Renal cortex interstitium (tissue), 11 donors: Measurements from ENCODE around the gene SRRM2. TPM values are rescaled to one million over a fixed set of nuclear protein-coding genes. Genes with fewer than 3 reads are reported as not detected.

Experiments used
- DNase-seq, 11 donors: peaks; one replicate each; pipeline ENCODE4 v3.0.0-alpha.2; 2013; ENCODE audit warnings: low read depth in 9 of 11, low spot score in 4 of 11; ENCODE audit errors: extremely low read depth in 1 of 11
- polyA plus RNA-seq, 3 donors: library from polyadenylated mRNA; unstranded; fragments of 120-200 nt; gene quantifications; one replicate each; pipeline ENCODE4 v1.2.1, GENCODE V29; 2013; ENCODE audit not compliant: insufficient read length in 3 of 3

Gene SRRM2
- polyA plus RNA-seq, 3 donors = 619 to 902 (median 689) TPM

- DNase-seq = no peak
Observed at GRCh38 chr16:2779151-2779920, 26.9 kb downstream of the SRRM2 start.

DNA sequence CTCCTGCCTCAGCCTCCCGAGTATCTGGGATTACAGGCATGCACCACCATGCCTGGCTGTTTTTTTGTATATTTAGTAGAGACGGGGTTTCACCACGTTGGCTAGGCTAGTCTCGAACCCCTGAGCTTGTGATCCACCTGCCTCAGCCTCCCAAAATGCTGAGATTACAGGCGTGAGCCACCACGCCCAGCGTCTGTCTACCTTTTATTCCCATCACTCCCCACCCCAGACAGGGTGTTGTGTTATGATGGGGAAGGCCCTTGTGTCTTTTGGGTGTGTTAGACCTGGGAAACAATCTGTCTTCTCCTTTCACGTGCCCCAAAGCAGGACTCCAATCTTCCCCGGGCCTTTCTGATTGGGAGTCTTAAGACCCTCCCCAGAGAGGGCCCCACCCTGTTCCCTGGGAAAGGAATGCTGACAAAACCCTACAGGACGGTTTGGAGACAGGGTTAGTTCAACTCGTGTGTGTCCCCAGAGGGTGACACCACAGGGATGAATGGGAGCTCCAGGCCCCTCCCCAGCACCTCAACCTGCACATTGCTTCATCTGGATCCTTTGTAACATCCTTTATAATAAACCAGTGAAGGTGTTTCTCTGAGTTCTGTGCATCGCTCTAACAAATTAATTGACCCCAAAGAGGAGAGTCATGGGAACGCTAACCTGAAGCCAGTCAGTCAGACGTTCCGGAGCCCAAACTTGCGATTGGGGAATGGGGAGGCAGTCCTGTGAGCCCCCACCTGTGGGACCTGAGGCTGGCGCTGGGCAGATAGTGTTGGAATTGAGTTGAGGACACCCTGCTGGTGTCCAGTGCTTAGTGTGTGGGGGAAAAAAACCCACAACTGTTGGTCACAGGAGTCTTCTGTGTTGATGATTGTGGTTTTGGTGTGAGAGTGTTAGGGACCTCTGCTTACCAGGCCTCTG lies 27.8 kb downstream of the SRRM2 start:
- DNase-seq = no peak

DNA sequence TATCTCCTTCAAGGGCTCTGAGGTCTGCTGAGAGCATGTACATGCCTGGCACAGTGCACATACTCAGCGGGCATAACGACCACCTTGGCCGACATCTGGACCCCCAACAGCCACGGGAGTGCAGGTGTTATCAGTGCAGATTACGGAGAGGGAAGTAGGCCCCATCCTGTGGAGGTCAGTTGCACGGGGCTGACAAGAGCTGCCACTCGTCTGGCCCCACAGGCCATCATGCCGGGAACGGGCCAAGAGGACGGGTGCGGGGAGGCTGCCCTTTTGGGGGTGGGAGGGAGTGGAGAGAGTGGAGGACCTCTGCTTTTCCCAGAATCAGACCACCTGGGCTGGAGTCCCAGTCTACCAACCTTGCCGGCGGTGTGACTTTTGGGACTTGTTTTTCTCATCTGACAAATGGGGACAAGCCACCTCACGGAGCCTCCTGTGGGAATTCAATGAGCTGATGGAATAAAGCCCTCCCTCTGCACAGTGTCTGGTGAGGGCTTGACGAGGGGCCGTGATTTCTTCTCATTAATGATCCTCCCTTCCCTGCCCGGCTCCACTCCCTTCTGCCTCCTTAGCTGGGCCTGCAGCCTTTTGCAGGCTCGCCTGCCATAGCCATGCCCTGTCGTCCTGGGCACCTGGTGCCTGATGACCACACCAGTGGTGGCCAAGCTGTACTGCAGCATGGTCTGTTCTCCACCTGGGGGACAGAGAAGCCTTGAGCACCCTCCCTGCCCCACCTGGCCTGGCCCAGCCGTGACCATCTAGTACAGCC lies 30.3 kb downstream of the SRRM2 start:
- no peak for DNase-seq

GRCh38 chr16:2783581-2784357 lies 31.3 kb downstream of the SRRM2 start:
- DNase-seq = no peak

DNA sequence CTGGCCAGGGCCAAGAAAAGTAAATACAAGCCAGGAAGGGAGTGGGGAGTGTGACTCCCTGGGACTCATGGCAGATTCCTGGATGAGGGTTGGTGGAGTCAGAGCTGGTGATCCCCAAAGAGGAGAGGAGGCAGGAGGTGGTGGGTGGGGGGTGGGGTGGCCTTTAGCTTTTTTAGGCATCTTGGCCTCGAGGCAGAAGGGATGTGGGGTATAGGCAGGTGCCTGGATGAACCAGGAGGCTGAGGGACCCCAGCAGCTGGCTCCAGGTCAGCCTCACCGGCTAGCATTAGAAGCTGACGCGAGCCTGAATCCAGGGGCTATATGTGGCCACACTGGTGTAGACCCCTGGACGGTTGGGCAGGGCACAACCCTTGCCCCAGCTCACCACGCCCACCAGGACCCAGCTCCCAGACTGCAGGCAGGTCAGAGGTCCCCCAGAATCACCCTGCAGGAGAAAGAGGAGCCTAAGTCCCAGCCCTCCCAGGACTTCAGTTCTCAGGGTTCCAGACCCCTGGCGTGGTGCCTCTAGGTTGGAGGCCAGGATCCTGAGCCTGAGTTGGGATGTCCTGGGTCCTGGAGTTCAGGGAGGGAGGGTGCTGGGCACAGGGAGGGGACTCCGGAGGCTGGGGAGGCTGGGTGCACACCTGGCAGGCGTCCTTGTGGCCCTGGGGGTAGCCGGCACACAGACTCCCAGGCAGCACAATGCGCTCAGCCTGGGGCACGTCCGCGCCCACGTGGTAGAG lies 32.1 kb downstream of the SRRM2 start:
- no peak for DNase-seq

DNA sequence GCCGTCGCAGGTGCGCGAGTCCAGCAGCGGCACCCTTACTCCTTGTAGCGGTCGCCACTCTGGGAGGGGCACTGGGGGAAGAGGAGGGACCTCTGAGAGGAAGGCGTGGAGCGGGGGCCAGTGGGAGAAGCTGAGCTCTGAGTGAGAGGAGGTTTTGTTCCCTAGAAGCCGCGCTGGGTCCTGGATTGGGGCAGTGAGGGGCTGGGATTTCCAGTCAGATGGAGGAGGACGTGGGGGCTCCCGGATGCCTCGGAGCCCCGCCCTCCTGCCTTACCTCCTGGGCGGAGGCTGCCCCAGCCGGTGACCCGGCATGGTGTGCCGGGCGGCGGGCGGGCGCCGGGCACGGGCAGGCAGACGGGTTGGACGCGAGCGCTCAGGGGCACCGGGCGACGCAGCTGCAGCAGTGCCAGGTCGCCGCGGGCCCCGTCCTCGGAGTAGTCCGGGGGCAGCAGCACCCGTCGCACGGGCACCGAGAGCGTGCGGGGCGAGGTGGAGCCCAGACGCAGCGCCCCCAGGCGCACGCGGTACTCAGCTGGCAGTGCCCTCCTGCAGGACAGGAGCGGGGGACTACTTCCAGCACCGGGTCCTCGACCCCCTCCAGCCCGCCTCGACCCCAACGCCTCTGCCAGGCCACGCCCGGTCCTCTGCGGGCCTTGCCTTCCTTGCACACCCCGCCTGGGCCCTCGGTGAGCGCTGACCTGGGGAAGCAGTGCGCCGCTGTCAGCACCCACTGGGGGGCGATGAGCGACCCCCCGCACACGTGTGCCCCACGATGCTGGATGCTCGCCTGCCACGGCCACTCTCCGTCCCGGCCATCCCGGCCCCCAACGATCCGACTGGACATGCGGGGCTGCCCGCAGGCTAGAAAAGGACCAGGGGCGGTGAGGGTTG lies 32.9 kb downstream of the SRRM2 start:
- DNase-seq = no peak

DNA sequence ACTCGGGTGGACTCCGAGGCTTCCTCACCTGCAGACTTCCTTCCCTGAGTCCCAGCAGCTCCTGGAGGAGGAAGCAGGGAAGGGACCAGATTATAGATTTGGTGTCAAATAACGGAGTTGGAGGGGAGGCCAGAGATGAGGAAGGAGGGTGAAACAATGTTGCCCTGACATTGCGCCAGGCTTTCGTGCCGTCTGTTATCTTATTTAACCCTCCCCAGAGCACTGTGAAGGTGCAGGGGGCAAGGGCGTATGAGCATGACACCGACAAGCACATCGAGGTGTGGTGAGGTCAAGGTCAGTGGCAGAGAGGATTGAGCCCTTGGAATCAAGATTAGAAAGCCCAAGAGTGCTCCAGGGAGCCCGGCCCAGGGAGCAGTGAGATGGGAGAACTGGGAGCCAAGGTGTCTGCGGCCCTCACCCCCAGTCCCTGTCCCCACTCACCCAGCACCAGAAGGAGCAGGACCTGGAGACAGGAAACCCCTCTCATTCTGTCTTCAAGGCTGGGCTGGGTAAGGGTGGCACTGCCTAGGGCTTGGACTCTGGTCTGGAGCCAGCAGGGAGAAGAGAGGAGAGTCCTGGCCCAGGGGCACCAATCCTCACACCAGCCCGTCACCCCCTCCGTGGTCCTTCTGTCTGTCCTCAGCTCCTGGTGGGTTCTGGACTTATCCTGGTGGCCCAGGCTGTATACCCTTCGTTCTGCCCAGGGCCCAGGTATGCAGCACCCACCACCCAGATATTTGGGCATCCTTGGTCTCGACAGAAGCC lies 33.8 kb downstream of the SRRM2 start:
- no peak for DNase-seq

- DNase-seq = no peak
Observed at GRCh38 chr16:2786826-2787151, 34.4 kb downstream of the SRRM2 start.

DNA sequence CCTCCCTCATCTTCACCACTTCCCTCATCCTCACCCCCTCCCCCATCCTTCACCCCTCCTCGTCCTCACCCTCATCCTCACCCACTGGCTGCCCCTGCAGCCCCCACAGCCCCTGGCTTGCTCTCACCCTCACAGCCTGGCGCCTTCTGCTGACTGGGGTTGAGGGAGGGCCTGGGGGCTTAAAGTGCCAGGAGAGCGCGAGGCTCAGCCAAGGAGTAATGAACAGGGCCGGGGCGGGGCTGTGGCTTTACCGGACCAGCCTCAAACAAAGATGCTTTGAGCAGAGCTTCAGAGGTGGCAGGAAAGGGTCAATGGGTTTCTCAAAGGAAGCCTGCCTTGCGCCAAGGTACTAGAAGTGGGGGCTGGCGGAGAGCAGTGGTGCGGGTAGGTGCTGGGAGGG lies 35.0 kb downstream of the SRRM2 start, which contains the start of gene PRSS33:
TSS of gene PRSS33 (minus strand) at position 155 of the 400 bp plus-strand sequence. CDS start 1,013 bp downstream, outside the sequence.
- DNase-seq = no peak

GRCh38 chr16:2787961-2788360 lies 35.5 kb downstream of the SRRM2 start:
- DNase-seq = no peak

- no peak for DNase-seq
Observed at GRCh38 chr16:2790631-2791030, 38.2 kb downstream of the SRRM2 start.

DNA sequence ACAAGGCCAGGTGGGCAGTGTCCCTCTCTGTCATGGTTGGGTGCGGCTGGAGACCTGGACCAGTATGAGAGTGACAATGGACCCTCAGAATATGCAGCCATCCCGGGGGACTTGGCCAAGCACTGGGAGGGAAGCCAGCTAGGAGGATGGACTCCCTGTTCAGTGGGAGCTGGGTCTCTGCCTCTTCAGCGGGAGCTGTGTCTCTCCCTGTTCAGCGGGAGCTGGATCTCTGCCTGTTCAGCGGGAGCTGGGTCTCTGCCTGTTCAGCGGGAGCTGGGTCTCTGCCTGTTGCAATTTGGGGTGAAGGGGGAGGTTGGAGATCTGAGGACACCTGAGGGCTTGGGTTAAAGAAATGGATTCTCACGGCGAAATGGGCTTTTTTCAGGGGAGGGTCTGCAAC lies 38.7 kb downstream of the SRRM2 start:
- DNase-seq = no peak

DNA sequence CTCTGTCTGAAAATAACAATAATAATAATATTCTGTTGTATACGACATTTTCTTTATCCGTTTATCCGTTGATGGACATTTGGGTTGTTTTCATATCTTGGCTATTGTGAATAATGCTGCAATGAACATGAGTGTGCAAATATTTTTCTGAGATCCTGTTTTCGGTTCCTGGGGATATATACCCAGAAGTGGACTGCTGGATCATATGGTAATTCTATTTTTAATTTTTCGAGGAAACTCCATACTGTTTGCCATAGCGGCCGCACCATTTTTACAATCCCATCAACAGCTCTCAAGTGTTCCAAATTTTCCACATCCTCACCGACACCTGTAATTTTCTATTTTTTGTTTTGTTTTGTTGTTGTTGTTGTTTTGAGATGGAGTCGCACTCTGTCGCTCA lies 40.5 kb downstream of the SRRM2 start:
- DNase-seq = no peak

DNA sequence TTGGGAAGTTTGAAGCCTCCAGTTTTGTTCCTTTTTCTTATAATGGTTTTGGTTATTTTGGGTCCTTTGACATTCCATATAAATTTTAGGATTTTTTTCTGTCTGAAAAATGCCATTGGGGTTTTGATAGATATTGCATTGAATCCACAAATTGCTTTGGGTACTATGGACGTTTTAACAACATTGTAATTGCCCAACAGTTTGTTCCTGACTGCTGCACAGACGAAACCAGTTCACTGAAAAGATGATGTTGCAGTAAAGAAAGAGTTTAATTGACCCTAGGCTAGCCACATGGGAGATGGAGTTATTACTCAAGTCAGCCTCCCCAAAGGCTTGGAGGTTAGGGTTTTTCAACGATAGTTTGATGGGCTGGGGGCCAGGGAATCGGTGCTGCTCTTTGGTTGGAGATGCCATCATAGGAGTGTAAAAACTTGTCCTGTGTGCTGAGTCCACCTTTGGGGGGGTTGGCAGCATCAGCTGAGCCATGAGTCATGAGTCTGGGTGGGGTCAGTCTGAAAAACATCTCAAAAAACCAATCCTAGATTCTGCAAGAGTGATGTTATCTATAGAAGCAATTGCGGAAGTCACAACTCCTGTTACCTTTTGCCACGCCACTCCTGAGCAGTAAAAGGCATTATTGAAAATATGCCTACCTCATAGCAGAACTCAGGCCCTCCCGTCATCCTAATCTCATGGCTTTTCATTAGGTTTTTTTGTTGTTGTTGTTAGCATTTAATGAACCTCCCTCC lies 43.1 kb downstream of the SRRM2 start:
- DNase-seq = no peak

DNA sequence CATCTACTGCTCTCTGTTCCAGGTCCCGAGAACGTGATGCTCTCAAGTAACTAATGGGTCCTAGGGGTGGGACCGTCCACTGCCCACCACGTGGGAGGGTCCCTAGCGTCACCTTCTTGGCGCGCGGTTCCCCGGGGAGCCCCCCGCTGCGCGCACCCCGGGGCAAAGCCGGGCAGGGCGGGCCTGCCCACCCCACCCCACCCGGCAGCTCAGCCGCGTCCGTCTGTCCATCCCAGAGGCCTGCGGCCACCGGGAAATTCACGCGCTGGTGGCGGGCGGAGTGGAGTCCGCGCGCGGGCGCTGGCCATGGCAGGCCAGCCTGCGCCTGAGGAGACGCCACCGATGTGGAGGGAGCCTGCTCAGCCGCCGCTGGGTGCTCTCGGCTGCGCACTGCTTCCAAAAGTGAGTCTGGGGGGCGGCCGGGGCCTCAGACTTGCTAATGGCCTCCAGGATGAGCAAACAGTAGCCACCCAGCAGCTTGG lies 46.3 kb downstream of the SRRM2 start:
- DNase-seq = no peak
